Endothelial cell of umbilical vein (primary cell): Measurements from ENCODE around the gene BMERB1.

ENCODE experiments used
- CTCF ChIP-seq, 2 donors: IDR thresholded peaks; 1 replicate in 1 of 2; 2 replicates in 1 of 2; pipeline ENCODE4 v1.5.1; 2011; ENCODE audit warnings: low read length in 2 of 2, mild to moderate bottlenecking in 2 of 2, moderate library complexity in 2 of 2, control low read depth in 1 of 2, inconsistent platforms in 1 of 2, low read depth in 1 of 2; ENCODE audit not compliant: insufficient read depth in 1 of 2; ENCODE audit errors: extremely low read depth in 1 of 2
- EZH2 ChIP-seq: IDR thresholded peaks from 2 replicates; pipeline ENCODE4 v1.6.1; 2012; ENCODE audit warnings: borderline replicate concordance, low read depth, mild to moderate bottlenecking, moderate library complexity, low read length, inconsistent platforms; ENCODE audit not compliant: severe bottlenecking
- JUN ChIP-seq: IDR thresholded peaks from 2 replicates; pipeline ENCODE4 v1.6.1; 2011; ENCODE audit warnings: borderline replicate concordance, low read depth; ENCODE audit not compliant: insufficient read length, insufficient read depth
- MYC ChIP-seq: IDR thresholded peaks from one replicate; pipeline ENCODE4 v1.6.1; 2011; ENCODE audit warnings: mild to moderate bottlenecking, low read depth, low read length
- POLR2A ChIP-seq: IDR thresholded peaks from 2 replicates; pipeline ENCODE4 v1.6.1; 2012; ENCODE audit warnings: low read depth, mild to moderate bottlenecking, control low read depth, low read length
- POLR2AphosphoS5 ChIP-seq: IDR thresholded peaks from 2 replicates; pipeline ENCODE4 v1.6.1; 2012; ENCODE audit warnings: low read depth, mild to moderate bottlenecking, control low read depth, low read length, moderate library complexity; ENCODE audit not compliant: insufficient read depth
- TF ChIP-seq, protein P1 (sequence below): IDR thresholded peaks from 2 replicates; pipeline ENCODE4 v1.6.1; 2011; ENCODE audit not compliant: insufficient read depth, insufficient read length

- TF ChIP-seq EZH2: no peak
- no peak for TF ChIP-seq CTCF (IDR thresholded peaks at IDR 0.05; ENCODE audit: extremely low read depth in 1 of 2, insufficient read depth in 1 of 2, low read depth in 1 of 2, low read length in 2 of 2)
- no peak for TF ChIP-seq MYC
- TF ChIP-seq, protein P1, sequence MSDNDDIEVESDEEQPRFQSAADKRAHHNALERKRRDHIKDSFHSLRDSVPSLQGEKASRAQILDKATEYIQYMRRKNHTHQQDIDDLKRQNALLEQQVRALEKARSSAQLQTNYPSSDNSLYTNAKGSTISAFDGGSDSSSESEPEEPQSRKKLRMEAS: no peak
- no peak for TF ChIP-seq JUN
- no peak for TF ChIP-seq POLR2A
- no peak for TF ChIP-seq POLR2AphosphoS5
Observed at GRCh38 chr16:15446901-15447300, 12.5 kb downstream of the BMERB1 start.
